Liver (tissue), 9 donors: Measurements from ENCODE around the gene CEP68. TPM values are rescaled to one million over a fixed set of nuclear protein-coding genes. Genes with fewer than 3 reads are reported as not detected.

ENCODE experiments used
- DNase-seq: peaks from one replicate; pipeline ENCODE4 v3.0.0-alpha.2; 2017; ENCODE audit warnings: low spot score
- H3K27ac ChIP-seq, 2 donors: one replicate each; pipeline ENCODE4 v1.7.0; 2013; ENCODE audit warnings: inconsistent platforms in 2 of 2, low read length in 2 of 2, control low read depth in 1 of 2, low read depth in 1 of 2, mild to moderate bottlenecking in 1 of 2
- H3K27me3 ChIP-seq, 4 donors: one replicate each; pipeline versions ENCODE4 v1.6.1 to v1.7.0; 2013; ENCODE audit warnings: low read length in 3 of 4, inconsistent platforms in 1 of 4, mild to moderate bottlenecking in 1 of 4, moderate library complexity in 1 of 4; ENCODE audit not compliant: control insufficient read depth in 4 of 4, insufficient read depth in 4 of 4
- H3K36me3 ChIP-seq, 4 donors: one replicate each; pipeline versions ENCODE4 v1.6.1 to v1.7.0; 2013; ENCODE audit warnings: low read length in 3 of 4, mild to moderate bottlenecking in 3 of 4, low read depth in 1 of 4, moderate library complexity in 1 of 4; ENCODE audit not compliant: control insufficient read depth in 4 of 4, insufficient read depth in 3 of 4
- H3K4me1 ChIP-seq, 4 donors: one replicate each; pipeline versions ENCODE4 v1.6.1 to v1.7.0; 2013; ENCODE audit warnings: low read length in 3 of 4, mild to moderate bottlenecking in 3 of 4, moderate library complexity in 1 of 4; ENCODE audit not compliant: control insufficient read depth in 4 of 4, insufficient read depth in 4 of 4
- H3K4me3 ChIP-seq, 3 donors: one replicate each; pipeline versions ENCODE4 v1.6.1 to v1.7.0; 2013; ENCODE audit warnings: low read length in 3 of 3, control low read depth in 1 of 3, low read depth in 1 of 3, mild to moderate bottlenecking in 1 of 3
- H3K9ac ChIP-seq, 2 donors: one replicate each; pipeline ENCODE4 v1.7.0; 2013; ENCODE audit warnings: low read length in 2 of 2, mild to moderate bottlenecking in 2 of 2, moderate library complexity in 2 of 2, control low read depth in 1 of 2, low read depth in 1 of 2
- H3K9me3 ChIP-seq, 4 donors: one replicate each; pipeline versions ENCODE4 v1.6.1 to v1.7.0; 2013; ENCODE audit warnings: low read length in 3 of 4; ENCODE audit not compliant: control insufficient read depth in 4 of 4
- CTCF ChIP-seq: fragments of 150-350 bp; IDR thresholded peaks from 2 replicates; pipeline ENCODE4 v1.5.1; 2017; ENCODE audit warnings: improper control_type of control experiment, low read depth, low read length; ENCODE audit not compliant: missing input control
- EGR1 ChIP-seq, 2 donors: IDR thresholded peaks; 2 replicates each; pipeline ENCODE4 v1.6.1; 2016 to 2018; ENCODE audit warnings: antibody characterized with exemption in 2 of 2, low read depth in 2 of 2
- FOXA1 ChIP-seq: IDR thresholded peaks from 2 replicates; pipeline ENCODE4 v1.6.1; 2016; ENCODE audit warnings: antibody characterized with exemption
- FOXA2 ChIP-seq: IDR thresholded peaks from 2 replicates; pipeline ENCODE4 v1.6.1; 2016; ENCODE audit warnings: antibody characterized with exemption
- GABPA ChIP-seq, 2 donors: IDR thresholded peaks in 1 of 2; conservative IDR thresholded peaks in 1 of 2; 2 replicates each; pipeline ENCODE4 v1.6.1; 2016; ENCODE audit warnings: antibody characterized with exemption in 2 of 2, mild to moderate bottlenecking in 1 of 2, moderate library complexity in 1 of 2
- HNF4A ChIP-seq, 2 donors: conservative IDR thresholded peaks; 2 replicates each; pipeline ENCODE4 v1.6.1; 2016; ENCODE audit warnings: antibody characterized with exemption in 2 of 2, mild to moderate bottlenecking in 2 of 2
- JUND ChIP-seq, 2 donors: IDR thresholded peaks; 2 replicates each; pipeline ENCODE4 v1.6.1; 2016; ENCODE audit warnings: antibody characterized with exemption in 2 of 2
- NR2F2 ChIP-seq: IDR thresholded peaks from 2 replicates; pipeline ENCODE4 v1.6.1; 2016; ENCODE audit warnings: antibody characterized with exemption
- RAD21 ChIP-seq, 2 donors: IDR thresholded peaks; 2 replicates each; pipeline ENCODE4 v1.6.1; 2016; ENCODE audit warnings: antibody characterized with exemption in 2 of 2, mild to moderate bottlenecking in 2 of 2
- RXRA ChIP-seq, 2 donors: IDR thresholded peaks; 2 replicates each; pipeline ENCODE4 v1.6.1; 2017 to 2018; ENCODE audit warnings: antibody characterized with exemption in 2 of 2, mild to moderate bottlenecking in 1 of 2
- SP1 ChIP-seq: IDR thresholded peaks from 2 replicates; pipeline ENCODE4 v1.6.1; 2018; ENCODE audit warnings: antibody characterized with exemption, mild to moderate bottlenecking
- TAF1 ChIP-seq: conservative IDR thresholded peaks from 2 replicates; pipeline ENCODE4 v1.6.1; 2016; ENCODE audit warnings: antibody characterized with exemption, mild to moderate bottlenecking
- YY1 ChIP-seq: IDR thresholded peaks from 2 replicates; pipeline ENCODE4 v1.6.1; 2016; ENCODE audit warnings: antibody characterized with exemption, mild to moderate bottlenecking
- WGBS: extraction: QIAGEN DNeasy Blood & Tissue Kit; methylation state at CpG from one replicate; pipeline ENCODE4 v1.1.7; 2013; 5-methylcytosine and 5-hydroxymethylcytosine counted together
- polyA plus RNA-seq, 2 donors: library from polyadenylated mRNA; stranded (reverse) in 1 of 2; unstranded in 1 of 2; fragments of 200-250 nt in 1 of 2; fragments of >200 nt in 1 of 2; fragmentation: Nextera tagmentation in 1 of 2; extraction: Ambion mirVana in 1 of 2; gene quantifications; one replicate each; pipeline versions ENCODE4 v1.2.1 to v1.2.3, GENCODE V29; 2013 to 2015
- total RNA-seq, 2 donors: library from RNA; depleted of rRNA; stranded (reverse); fragments of >200 nt; gene quantifications; one replicate each; pipeline ENCODE4 v1.2.3, GENCODE V29; 2014
- TF ChIP-seq, protein P1 (sequence below): IDR thresholded peaks from 2 replicates; pipeline ENCODE4 v1.6.1; 2016; ENCODE audit warnings: antibody characterized with exemption
- TF ChIP-seq, protein P2 (sequence below): IDR thresholded peaks from 2 replicates; pipeline ENCODE4 v1.6.1; 2016; ENCODE audit warnings: antibody characterized with exemption
- TF ChIP-seq, protein P3 (sequence below): IDR thresholded peaks from 2 replicates; pipeline ENCODE4 v1.6.1; 2016; ENCODE audit warnings: antibody characterized with exemption, mild to moderate bottlenecking
- donor health status: healthy.
- donor health status: healthy.
- donor health status: healthy.
- donor health status: healthy.
- donor health status: healthy.

The CEP68 gene
- total and polyA plus RNA-seq, 4 donors = 2.1 to 5.8 (median 4.1) TPM

DNA sequence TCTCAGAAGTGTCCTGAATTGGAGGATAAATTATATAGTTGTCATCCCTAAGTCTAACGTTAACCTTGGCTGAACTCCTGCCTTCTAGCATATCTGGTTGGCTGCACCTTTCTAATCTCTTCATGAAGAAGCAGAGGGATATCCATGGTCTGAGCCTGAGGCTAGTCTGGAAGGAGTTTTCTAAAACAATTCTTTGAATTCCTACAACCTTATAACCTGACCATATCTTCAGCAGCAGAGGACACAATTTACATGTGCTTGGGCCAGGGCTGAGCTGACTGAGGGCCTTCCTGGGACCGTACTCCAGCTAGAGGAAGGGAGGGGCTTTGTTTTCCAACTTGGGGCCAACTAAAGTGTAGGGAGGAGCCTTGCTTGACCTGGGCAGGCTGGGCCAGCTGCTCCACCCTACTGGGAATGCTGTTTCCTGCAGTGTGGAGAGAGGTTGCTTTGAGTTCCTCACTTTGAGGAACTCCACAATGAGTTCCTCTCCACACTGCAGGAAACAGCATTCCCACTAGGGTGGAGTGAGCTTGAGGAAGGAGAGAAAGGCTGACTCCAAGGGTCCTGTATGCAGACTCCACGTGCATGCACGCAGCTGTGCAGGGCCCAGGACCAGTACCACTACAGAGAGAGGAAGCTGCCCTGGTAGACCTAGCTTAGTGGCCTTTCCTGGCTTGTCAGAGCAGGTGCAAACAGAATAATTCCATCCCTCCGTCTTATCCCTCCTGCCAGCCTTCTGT is 19.6 kb downstream of the CEP68 start:
- Histone ChIP-seq H3K4me3 (no peak overlapping the region), H3K27ac (peak overlapping the region; percentile 38 to 51), H3K9me3 (no peaks in the 10 kb centered on the region), H3K4me1 (peaks cover 2 to 10% (median 10%) of the 10 kb centered on the region in 4 donors), H3K36me3 (peaks cover 3 to 25% (median 10%) of the 10 kb centered on the region in 4 donors), H3K9ac (no peak overlapping the region), H3K27me3 (no peaks in the 10 kb centered on the region)
- WGBS = 48% methylated on average over 5 of the region's 5 CpGs
- peak; percentile 52 for TF ChIP-seq NR2F2
- TF ChIP-seq TAF1 = no peak
- TF ChIP-seq RXRA (IDR thresholded peaks at IDR 0.05) = no peak
- no peak for TF ChIP-seq FOXA1
- TF ChIP-seq FOXA2 = no peak
- no peak for TF ChIP-seq CTCF
- TF ChIP-seq SP1 = no peak
- no peak for TF ChIP-seq HNF4A (conservative IDR thresholded peaks at IDR 0.05)
- peak in 1 of 2 donors; percentile 43 for TF ChIP-seq RAD21 (IDR thresholded peaks at IDR 0.05)
- TF ChIP-seq YY1 = no peak
- TF ChIP-seq JUND (IDR thresholded peaks at IDR 0.05) = no peak
- no peak for TF ChIP-seq EGR1 (IDR thresholded peaks at IDR 0.05; ENCODE audit: low read depth in 2 of 2)
- TF ChIP-seq, protein P1, sequence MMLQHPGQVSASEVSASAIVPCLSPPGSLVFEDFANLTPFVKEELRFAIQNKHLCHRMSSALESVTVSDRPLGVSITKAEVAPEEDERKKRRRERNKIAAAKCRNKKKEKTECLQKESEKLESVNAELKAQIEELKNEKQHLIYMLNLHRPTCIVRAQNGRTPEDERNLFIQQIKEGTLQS = no peak
- TF ChIP-seq GABPA (IDR thresholded peaks at IDR 0.05 in 1 of 2, conservative IDR thresholded peaks at IDR 0.05 in 1 of 2) = no peak
- TF ChIP-seq, protein P2, sequence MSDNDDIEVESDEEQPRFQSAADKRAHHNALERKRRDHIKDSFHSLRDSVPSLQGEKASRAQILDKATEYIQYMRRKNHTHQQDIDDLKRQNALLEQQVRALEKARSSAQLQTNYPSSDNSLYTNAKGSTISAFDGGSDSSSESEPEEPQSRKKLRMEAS = no peak
- no peak for DNase-seq

DNA sequence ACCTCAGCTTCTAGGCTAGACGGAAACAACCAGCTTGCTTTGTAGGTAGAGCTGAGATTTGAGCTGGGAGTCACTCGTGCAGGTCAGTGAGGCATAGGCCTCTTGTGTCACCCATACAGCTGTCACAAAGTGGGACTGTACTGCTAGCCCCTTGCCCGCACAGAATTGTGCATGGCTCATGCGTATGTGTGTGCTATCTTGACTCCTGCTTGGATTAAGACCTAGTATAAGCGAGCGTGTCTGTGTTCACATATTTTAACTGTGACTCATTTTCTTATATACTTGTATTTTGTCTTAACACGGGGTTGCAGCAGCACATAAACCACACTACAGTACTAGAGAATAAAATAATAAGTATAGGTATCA is 20.1 kb downstream of the CEP68 start:
- H3K9me3 ChIP-seq = no peaks in the 10 kb centered on the region
- no peak overlapping the region for H3K4me3 ChIP-seq
- WGBS = 80% methylated on average over 7 of the region's 7 CpGs
- no peak overlapping the region for H3K9ac ChIP-seq
- no peaks in the 10 kb centered on the region for H3K27me3 ChIP-seq
- peaks cover 2 to 14% (median 12%) of the 10 kb centered on the region in 4 donors for H3K4me1 ChIP-seq
- TF ChIP-seq SP1 (no peak), GABPA (IDR thresholded peaks at IDR 0.05 in 1 of 2, conservative IDR thresholded peaks at IDR 0.05 in 1 of 2) (no peak), EGR1 (IDR thresholded peaks at IDR 0.05; ENCODE audit: low read depth in 2 of 2) (no peak), FOXA1 (no peak), RXRA (IDR thresholded peaks at IDR 0.05) (no peak), HNF4A (conservative IDR thresholded peaks at IDR 0.05) (no peak)
- peaks cover 3 to 20% (median 10%) of the 10 kb centered on the region in 4 donors for H3K36me3 ChIP-seq
- DNase-seq = no peak
- no peak overlapping the region for H3K27ac ChIP-seq

DNA sequence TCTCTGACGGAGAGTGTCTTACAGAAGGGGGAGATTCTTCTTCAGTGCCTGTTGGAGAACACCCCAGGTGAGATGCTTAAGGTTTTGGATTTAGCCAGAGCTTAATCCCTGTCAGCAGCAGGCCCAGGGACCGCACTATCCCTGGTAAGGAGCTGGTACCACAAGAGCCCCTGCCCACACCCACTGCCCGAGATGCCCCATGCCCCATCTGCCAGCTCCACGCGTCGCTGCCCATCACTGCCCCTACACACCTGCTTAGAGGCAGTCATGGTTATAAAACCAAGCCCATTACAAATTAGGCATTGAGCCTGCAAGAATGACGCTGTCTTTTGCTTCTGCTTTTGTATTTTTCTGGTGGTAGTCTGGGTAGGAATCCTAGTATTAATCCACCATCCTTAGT is 21.7 kb downstream of the CEP68 start:
- 98% methylated on average over 7 of the region's 7 CpGs for WGBS
- no peak for DNase-seq
- TF ChIP-seq NR2F2 (no peak), JUND (IDR thresholded peaks at IDR 0.05) (no peak), YY1 (no peak), EGR1 (IDR thresholded peaks at IDR 0.05; ENCODE audit: low read depth in 2 of 2) (no peak)
- TF ChIP-seq, protein P3, sequence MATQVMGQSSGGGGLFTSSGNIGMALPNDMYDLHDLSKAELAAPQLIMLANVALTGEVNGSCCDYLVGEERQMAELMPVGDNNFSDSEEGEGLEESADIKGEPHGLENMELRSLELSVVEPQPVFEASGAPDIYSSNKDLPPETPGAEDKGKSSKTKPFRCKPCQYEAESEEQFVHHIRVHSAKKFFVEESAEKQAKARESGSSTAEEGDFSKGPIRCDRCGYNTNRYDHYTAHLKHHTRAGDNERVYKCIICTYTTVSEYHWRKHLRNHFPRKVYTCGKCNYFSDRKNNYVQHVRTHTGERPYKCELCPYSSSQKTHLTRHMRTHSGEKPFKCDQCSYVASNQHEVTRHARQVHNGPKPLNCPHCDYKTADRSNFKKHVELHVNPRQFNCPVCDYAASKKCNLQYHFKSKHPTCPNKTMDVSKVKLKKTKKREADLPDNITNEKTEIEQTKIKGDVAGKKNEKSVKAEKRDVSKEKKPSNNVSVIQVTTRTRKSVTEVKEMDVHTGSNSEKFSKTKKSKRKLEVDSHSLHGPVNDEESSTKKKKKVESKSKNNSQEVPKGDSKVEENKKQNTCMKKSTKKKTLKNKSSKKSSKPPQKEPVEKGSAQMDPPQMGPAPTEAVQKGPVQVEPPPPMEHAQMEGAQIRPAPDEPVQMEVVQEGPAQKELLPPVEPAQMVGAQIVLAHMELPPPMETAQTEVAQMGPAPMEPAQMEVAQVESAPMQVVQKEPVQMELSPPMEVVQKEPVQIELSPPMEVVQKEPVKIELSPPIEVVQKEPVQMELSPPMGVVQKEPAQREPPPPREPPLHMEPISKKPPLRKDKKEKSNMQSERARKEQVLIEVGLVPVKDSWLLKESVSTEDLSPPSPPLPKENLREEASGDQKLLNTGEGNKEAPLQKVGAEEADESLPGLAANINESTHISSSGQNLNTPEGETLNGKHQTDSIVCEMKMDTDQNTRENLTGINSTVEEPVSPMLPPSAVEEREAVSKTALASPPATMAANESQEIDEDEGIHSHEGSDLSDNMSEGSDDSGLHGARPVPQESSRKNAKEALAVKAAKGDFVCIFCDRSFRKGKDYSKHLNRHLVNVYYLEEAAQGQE = no peak
- TF ChIP-seq, protein P1 = no peak
- Histone ChIP-seq H3K27me3 (no peaks in the 10 kb centered on the region), H3K4me3 (no peak overlapping the region), H3K9ac (no peak overlapping the region), H3K9me3 (no peaks in the 10 kb centered on the region), H3K4me1 (peaks cover 4 to 28% (median 20%) of the 10 kb centered on the region in 4 donors), H3K36me3 (peaks cover 3 to 28% (median 11%) of the 10 kb centered on the region in 4 donors), H3K27ac (no peak overlapping the region)
